HG03060 (cell line): ENCODE data around the gene SMARCC2.
"Not testable (repeated sequence)": the region's sequence is repeated elsewhere in the genome, so short reads cannot be mapped to it uniquely, and the experiment has no call there.

Source experiments
- ATAC-seq: cut with Tn5 transposase; IDR thresholded peaks from one replicate; pipeline ENCODE4 v1.9.1; 2021; ENCODE audit warnings: low read depth, moderate number of reproducible peaks; ENCODE audit not compliant: unreplicated experiment

Gene SMARCC2

GRCh38 chr12:56213878-56214277 is 24.6 kb upstream of the SMARCC2 start:
- no peak for ATAC-seq

- ATAC-seq = no peak
Observed at GRCh38 chr12:56212361-56212760, 23.1 kb upstream of the SMARCC2 start.

GRCh38 chr12:56208006-56208405 is 18.7 kb upstream of the SMARCC2 start:
- ATAC-seq = no peak

GRCh38 chr12:56206452-56207166 is 17.3 kb upstream of the SMARCC2 start:
- no peak for ATAC-seq

GRCh38 chr12:56205445-56205844 is 16.2 kb upstream of the SMARCC2 start:
- ATAC-seq = no peak

GRCh38 chr12:56204275-56204674 is 15.0 kb upstream of the SMARCC2 start:
- no peak for ATAC-seq

- ATAC-seq = no peak
Observed at GRCh38 chr12:56202838-56203237, 13.6 kb upstream of the SMARCC2 start.

- no peak for ATAC-seq
Observed at GRCh38 chr12:56202366-56202765, 13.1 kb upstream of the SMARCC2 start.

- ATAC-seq = no peak
Observed at GRCh38 chr12:56198836-56199235, 9.6 kb upstream of the SMARCC2 start.

- no peak for ATAC-seq
Observed at GRCh38 chr12:56197921-56198635, 8.8 kb upstream of the SMARCC2 start.

GRCh38 chr12:56196818-56197550 is 7.7 kb upstream of the SMARCC2 start:
- not testable (repeated sequence) for ATAC-seq

GRCh38 chr12:56193025-56193578 is 3.8 kb upstream of the SMARCC2 start:
- no peak for ATAC-seq

- ATAC-seq = no peak
Observed at GRCh38 chr12:56192582-56192981, 3.3 kb upstream of the SMARCC2 start.

GRCh38 chr12:56190695-56191155 is 1.4 kb upstream of the SMARCC2 start:
- no peak for ATAC-seq

- ATAC-seq = peak; percentile 38
Observed at GRCh38 chr12:56189918-56190694, 823 bp upstream of the SMARCC2 start.

GRCh38 chr12:56188778-56189098 is 545 bp downstream of the SMARCC2 start:
- ATAC-seq = no peak

GRCh38 chr12:56188131-56188777 is 1.0 kb downstream of the SMARCC2 start:
- ATAC-seq = no peak

- no peak for ATAC-seq
Observed at GRCh38 chr12:56186957-56187356, 2.3 kb downstream of the SMARCC2 start.

GRCh38 chr12:56178347-56178746 is 10.9 kb downstream of the SMARCC2 start:
- no peak for ATAC-seq

- no peak for ATAC-seq
Observed at GRCh38 chr12:56172839-56173238, 16.4 kb downstream of the SMARCC2 start.
